CD1c-positive myeloid dendritic cell (primary cell): Measurements from ENCODE around the gene ZNF33A.
"Not testable (repeated sequence)": the region's sequence is repeated elsewhere in the genome, so short reads cannot be mapped to it uniquely, and the experiment has no call there.

Experiments used
- DNase-seq: peaks from one replicate; pipeline ENCODE4 v3.0.0-alpha.2; 2016; ENCODE audit errors: extremely low spot score

The ZNF33A gene

DNA sequence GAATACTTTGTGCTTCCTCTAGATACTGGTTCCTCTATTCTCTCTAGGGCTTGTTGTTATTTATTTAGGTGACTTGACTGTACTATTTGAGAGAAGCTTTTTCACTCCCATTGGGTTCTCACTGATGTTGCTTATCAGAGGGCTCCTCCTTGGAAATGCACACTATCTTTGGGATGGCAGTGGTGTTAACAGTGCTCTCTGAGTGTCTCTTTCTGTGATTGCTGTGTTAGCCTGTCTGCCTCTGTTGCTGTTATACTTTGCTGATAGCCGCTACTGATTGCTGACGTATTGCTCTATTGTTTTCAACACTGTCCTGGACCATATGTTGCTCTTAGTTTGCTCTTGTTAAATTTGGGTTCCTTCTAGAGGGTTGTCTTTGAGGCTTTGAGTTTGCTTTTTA lies 34.7 kb downstream of the ZNF33A start:
- DNase-seq, result no peak

DNA sequence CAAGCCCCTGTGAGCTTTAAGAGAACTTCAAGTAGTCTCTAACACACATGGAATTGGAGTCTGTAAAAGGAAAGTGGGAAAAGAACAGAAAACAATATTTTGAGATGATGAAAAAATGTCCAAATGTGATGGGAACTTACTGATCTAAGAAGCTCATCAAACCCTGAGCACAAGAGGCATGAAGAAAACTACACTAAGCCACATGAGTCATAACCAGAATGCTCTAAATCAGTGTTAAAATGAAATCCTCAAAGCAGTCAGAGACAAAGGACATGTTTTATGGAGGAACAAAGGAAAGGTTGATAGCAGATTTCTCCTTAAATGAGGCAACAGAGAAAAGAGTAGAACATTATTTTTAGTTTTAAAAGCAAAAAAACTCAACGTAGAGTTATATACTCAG lies 37.2 kb downstream of the ZNF33A start:
- no peak for DNase-seq

DNA sequence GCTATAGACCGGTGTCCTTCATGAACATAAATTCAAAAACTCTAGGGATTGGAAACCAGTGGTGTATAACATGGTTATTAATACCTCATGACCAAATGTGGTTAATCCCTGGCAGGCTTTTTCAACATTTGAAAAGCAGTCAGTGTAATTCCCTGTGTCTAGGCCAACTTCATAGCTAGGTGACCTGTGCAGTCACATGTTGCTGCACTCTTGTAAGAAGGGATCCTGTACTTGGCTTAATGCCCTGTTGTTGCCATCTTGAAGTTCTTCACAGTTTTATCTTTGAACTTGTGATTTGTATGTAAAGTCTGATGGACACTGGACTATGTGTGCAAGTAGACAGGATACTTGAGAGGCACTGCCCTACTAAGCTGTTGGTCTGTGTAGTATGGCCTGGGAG lies 39.7 kb downstream of the ZNF33A start:
- DNase-seq, result no peak

DNA sequence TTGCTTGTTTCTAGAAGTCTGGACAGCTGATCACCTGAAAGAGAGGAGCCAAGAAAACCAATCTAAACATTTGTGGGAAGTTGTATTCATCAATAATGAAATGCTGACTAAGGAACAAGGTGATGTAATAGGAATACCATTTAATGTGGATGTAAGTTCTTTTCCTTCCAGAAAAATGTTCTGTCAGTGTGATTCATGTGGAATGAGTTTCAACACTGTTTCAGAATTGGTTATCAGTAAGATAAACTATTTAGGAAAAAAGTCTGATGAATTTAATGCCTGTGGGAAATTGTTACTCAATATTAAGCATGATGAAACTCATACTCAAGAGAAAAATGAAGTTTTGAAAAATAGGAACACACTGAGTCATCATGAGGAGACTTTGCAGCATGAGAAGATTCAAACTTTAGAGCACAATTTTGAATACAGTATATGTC lies 43.9 kb downstream of the ZNF33A start:
- peak; percentile 12 for DNase-seq

DNA sequence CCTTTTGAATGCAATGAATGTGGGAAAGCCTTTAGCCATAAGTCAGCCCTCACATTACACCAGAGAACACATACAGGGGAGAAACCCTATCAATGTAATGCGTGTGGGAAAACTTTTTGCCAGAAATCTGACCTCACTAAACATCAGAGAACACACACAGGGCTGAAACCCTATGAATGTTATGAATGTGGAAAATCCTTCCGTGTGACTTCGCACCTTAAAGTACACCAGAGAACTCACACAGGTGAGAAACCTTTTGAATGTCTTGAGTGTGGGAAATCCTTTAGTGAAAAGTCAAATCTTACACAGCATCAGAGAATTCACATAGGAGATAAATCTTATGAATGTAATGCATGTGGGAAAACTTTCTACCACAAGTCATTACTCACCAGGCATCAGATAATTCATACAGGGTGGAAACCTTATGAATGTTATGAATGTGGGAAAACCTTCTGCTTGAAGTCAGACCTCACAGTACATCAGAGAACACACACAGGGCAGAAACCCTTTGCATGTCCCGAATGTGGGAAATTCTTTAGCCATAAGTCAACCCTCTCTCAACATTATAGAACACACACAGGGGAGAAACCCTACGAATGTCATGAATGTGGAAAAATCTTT lies 44.9 kb downstream of the ZNF33A start:
- DNase-seq, result not testable (repeated sequence)

DNA sequence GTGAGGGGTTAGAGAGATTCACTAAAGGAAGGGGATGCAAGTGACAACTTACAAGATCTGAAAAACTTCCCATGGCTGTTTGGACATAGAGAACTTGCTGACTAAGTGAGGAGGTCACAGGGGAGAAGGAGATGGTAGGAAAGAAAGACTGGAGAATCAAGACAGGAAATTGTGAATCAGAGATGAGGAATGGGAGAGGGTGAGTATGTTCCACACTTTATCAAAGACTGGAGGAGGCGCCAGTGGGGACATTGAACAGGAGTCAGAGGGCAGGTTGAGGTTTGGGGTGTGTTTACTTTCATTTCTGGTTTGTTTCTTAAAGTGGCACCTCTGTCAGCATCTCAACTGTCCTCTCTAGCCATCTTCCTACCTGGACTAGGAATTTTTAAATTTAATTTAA lies 59.2 kb downstream of the ZNF33A start:
- DNase-seq, result not testable (repeated sequence)

DNA sequence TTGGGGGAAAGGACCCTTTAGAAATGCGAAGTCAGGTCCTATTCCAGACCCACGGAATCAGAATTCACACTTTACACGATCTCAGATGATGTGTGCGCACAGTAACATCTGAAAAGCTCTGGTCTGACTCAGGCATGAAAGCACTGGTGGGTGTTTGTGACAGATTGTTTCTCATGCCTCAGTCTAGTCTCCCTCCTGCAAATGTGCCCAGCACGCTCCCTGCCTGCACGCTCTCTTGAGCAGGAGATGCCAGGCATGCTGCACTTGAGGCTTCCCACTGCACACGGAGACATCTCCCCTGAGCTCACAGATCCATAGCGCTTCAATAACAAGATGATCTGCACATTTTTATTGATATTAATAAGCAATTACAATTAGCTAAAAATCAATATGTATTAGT lies 60.0 kb downstream of the ZNF33A start:
- no peak for DNase-seq

DNA sequence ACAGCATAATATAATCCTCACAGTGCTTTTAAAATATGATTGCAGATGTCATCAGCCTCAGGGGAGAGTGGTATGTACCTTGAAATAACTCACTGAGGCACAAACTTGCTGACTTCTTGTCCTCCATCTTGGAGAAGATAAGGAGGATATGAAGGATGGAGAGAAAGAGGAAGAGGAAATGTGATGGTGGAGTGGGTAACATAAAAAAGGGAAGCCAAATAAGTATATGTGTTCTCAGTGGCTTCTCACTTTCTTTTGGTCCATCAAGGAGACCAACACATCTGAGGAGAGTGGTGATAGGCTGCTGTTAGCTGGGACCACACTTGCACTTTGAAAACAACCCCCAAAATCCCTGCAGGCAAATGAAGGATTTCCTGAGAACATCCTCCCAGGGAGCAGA lies 62.1 kb downstream of the ZNF33A start:
- DNase-seq, result no peak

DNA sequence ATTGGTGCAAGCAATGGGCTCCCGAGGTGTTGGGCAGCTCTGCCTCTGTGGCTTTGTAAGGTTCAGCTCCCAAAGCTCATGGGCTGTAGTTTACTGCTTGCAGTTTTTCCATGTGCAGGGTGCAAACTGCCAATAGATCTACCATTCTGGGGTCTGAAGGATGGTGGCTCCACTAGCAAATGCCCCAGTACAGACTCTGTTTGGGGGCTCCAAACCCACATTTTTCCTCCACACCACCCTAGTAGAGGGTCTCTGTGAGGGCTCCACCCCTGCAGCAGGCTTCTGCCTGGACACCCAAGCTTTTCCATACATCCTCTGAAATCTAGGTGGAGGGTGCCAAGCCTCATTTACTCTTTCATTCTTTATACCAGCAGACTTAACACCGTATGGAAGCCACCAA lies 66.2 kb downstream of the ZNF33A start:
- no peak for DNase-seq

DNA sequence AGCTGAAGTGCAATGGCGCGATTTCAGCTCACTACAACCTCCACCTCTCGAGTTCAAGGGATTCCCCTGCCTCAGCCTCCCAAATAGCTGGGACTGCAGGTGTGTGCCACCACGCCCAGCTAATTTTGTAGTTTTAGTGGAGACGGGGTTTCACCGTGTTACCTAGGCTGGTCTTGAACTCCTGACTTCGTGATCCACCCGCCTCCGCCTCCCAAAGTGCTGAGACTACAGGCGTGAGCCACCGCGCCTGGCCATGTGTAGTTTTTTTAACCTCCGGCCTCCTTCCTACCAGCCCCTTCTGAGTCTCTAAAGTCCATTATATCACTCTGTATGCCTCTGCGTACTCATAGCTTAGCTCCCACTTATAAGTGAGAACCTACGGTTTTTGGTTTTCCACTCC lies 82.8 kb downstream of the ZNF33A start:
- not testable (repeated sequence) for DNase-seq

DNA sequence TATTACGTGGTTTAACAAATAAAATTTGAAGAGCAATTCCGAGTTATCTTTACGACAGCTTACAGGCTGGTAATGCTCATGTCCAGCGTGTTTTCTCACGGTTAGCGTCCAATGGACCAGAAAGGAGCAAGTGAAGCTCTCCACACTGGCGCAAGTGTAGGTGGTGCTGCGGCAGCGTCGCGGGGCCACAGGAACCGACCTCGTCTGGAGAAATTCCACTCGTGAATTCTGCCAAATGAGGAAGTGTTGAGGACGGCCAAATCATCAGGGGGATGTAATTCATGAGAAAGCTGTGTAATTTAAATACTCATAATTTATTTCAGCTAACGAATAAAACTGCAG lies 83.3 kb downstream of the ZNF33A start:
- no peak for DNase-seq

DNA sequence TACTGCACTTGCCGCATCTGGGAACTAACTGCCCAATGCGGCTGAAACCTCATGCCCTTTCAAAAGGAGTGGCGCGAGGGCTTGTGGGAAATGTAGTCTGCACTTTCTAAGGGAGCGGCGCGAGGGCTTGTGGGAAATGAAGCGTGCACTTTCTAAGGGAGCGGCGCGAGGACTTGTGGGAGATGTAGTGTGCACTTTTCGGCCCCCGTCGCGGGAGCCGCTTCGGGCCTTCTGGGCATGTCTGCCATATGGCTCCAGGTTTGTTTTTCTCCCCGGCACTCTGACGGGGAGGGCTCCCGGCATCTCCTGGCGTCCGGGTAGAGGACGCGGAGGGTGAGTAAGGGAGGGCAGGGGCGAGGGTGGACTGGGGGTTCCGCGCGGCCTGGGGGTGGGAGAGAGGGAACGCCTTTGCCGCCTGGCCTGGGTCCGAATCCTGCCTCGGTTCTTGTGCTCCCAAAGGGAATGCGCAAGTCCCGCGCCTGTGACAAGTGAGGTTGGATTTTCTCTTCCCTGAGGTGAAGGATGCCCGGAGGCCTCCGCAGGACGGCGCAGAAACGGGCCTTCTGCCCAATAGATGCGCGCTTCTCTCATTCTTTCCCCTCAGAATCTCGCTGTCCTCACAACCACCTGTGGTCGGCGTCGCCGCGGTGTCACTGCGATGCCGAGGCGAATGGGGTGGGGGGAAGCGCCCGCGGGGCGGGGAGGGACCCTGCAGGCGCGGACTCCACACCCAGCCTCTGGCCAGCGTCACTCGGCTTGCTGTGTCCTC lies 83.9 kb downstream of the ZNF33A start, which contains the start of gene ZNF37A:
Gene ZNF37A, plus strand, starts transcription at position 180 of the 769 bp plus-strand sequence. CDS start 2,281 bp downstream, outside the sequence.
- DNase-seq, result peak; percentile 97

DNA sequence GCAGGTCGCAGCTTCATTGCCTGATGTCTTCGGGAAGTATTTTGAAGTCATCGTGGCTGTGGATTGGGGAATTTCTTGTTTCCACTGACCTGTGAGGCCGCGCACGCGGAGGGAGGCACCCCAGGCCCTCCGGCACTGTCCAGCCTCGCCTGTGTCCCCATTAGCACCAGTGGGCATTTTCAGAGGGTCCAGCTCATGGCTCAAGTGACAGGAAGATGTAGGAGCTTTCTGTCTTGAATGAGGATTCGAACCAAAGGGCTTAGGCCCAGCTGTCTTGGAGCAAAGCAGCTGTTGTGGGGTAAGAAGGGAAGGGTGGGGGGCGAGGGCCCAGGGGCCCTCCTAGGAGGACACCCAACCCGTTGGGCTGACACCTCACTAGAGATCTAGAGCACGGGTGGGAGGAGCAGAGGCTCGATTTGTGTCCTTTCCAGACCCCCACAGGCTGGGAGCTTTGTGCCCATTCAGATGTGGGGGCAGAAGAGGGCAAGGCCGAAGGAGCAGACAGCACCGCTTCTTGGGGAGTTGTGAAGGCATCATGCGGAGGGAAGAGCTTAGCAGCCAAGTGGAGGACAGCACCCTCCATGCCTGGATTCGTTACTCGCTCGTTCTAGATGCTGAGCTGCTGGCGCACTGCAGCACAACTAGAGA lies 84.6 kb downstream of the ZNF33A start:
- no peak for DNase-seq

DNA sequence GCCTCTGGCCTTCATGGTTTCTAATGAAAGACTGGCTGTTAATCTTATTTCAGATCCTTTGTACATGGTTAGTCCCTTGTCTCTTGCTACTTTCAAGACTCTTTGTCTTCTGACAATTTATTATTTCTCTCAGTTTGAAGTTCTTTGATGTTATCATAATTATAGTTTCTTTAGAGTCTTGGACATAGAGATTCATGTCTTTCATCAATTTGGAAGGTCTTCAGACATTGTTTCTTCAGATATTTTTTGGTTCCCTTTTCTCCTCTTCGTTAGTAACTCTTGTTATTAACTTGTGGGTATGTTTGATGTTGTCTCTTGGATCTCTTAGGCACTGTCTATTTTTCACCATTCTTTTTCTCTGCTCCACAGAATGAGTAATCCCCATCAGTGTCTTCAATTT lies 92.4 kb downstream of the ZNF33A start:
- DNase-seq, result no peak

DNA sequence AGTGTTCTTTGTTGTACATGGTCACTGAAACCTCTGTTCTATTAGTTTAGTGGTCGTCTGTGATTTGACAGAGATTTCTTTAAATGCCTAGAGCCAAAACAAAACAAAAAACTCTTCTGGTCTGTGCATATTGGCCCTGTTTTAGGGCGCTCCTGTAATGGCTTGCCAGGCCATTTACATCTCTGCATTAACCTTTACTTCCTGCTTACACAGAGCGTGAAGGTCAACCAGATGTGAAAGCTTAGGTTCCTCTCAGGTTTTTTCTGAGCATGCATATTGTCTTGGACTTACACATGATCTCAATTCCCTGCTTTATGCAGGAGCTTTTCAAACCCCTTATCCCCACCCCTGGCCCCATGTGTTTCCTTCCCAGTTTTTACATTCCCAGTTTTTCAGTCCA lies 93.3 kb downstream of the ZNF33A start:
- no peak for DNase-seq

DNA sequence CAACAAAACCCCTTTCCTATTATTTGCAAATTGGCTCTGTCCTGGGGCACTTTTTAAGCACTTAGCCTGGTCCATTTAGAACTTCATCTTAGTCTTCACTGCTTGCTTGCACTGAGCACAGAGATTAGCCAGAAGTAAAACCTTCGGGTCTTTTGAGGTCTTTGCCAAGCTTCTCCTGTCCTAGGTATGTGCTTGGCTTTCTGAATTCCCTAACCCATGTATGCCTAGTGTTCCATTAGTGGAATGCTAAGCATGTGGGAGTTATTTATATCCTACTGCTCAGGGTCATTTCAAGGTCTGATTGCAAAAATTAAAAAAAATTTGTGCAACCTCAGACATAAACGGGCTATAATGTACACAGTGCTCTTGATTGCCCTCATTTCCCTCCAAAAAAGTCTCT lies 101.7 kb downstream of the ZNF33A start:
- no peak for DNase-seq
